H1 (cell line): ENCODE data around the gene MYOC. TPM values are rescaled to one million over a fixed set of nuclear protein-coding genes. Genes with fewer than 3 reads are reported as not detected.
"Not testable (repeated sequence)": the region's sequence is repeated elsewhere in the genome, so short reads cannot be mapped to it uniquely, and the experiment has no call there.

Experiments
- CTCF ChIA-PET: fragments of 300-600 bp; sonication (Branson Sonifier 250); formaldehyde crosslinking; loops from one replicate; lab custom pipeline; 2021; ENCODE audit not compliant: partially characterized antibody; lab: Charles Lee
- POLR2A ChIA-PET: fragments of 300-600 bp; sonication (Branson Sonifier 250); formaldehyde crosslinking; loops from one replicate; lab custom pipeline; 2021; ENCODE audit warnings: inconsistent platforms; ENCODE audit not compliant: partially characterized antibody; lab: Charles Lee
- DNase-seq, 2 experiments: peaks; one replicate each; pipeline versions ENCODE4 v3.0.0 to v3.0.0-alpha.2; 2010 to 2022; ENCODE audit warnings: low spot score in 2 of 2, low read depth in 1 of 2, mixed read lengths in 1 of 2
- FAIRE-seq: peaks from 2 replicates; lab custom pipeline; 2011; peaks lifted over from hg19 to GRCh38; lab: Jason Lieb, UNC
- H2AFZ ChIP-seq: 2 replicates; pipeline ENCODE4 v1.8.1; 2012; ENCODE audit warnings: low read length, inconsistent platforms
- H2AK5ac ChIP-seq: 2 replicates; pipeline ENCODE4 v1.6.1; 2013; ENCODE audit warnings: low read depth, low read length
- H2BK120ac ChIP-seq: replicated peaks from 2 replicates; pipeline ENCODE3; 2013; ENCODE audit warnings: low read depth, low read length, inconsistent platforms
- H2BK12ac ChIP-seq: 2 replicates; pipeline ENCODE4 v1.6.1; 2013; ENCODE audit warnings: low read depth, low read length
- H2BK15ac ChIP-seq: 2 replicates; pipeline ENCODE4 v1.6.1; 2013; ENCODE audit warnings: low read length
- H2BK20ac ChIP-seq: 2 replicates; pipeline ENCODE4 v1.6.1; 2013; ENCODE audit warnings: low read length
- H2BK5ac ChIP-seq: 2 replicates; pipeline ENCODE4 v1.6.1; 2013; ENCODE audit warnings: low read depth, low read length
- H3K14ac ChIP-seq: 2 replicates; pipeline ENCODE4 v1.6.1; 2013; ENCODE audit warnings: inconsistent platforms; ENCODE audit not compliant: insufficient read length
- H3K18ac ChIP-seq: 2 replicates; pipeline ENCODE4 v1.6.1; 2013; ENCODE audit warnings: low read length; ENCODE audit errors: extremely low read depth
- H3K23ac ChIP-seq: 2 replicates; pipeline ENCODE4 v1.6.1; 2013; ENCODE audit warnings: inconsistent platforms; ENCODE audit not compliant: insufficient read length
- H3K23me2 ChIP-seq: 2 replicates; pipeline ENCODE4 v1.6.1; 2013; ENCODE audit warnings: low read depth, low read length
- H3K27ac ChIP-seq: 2 replicates; pipeline ENCODE4 v1.6.1; 2011; ENCODE audit warnings: low read depth, low read length, inconsistent platforms
- H3K27me3 ChIP-seq, 4 experiments: replicated peaks in 1 of 4; 1 replicate in 1 of 4; 2 replicates in 3 of 4; pipeline versions ENCODE4 v1.6.1 to v1.8.1; 2011 to 2013; ENCODE audit warnings: low read length in 3 of 4, mild to moderate bottlenecking in 3 of 4, inconsistent platforms in 2 of 4, mixed read lengths in 2 of 4, moderate library complexity in 1 of 4; ENCODE audit not compliant: control insufficient read depth in 3 of 4, insufficient read depth in 3 of 4; ENCODE audit errors: extremely low read depth in 1 of 4
- H3K36me3 ChIP-seq, 4 experiments: 2 replicates each; pipeline versions ENCODE4 v1.6.1 to v1.8.1; 2011 to 2013; ENCODE audit warnings: mild to moderate bottlenecking in 4 of 4, low read length in 3 of 4, moderate library complexity in 2 of 4, control low read depth in 1 of 4, inconsistent platforms in 1 of 4; ENCODE audit not compliant: insufficient read depth in 4 of 4, control insufficient read depth in 2 of 4
- H3K4ac ChIP-seq: replicated peaks from 2 replicates; pipeline ENCODE3; 2013; ENCODE audit warnings: low read length, low read depth, mixed read lengths, inconsistent platforms; ENCODE audit not compliant: insufficient read length
- H3K4me1 ChIP-seq, 4 experiments: replicated peaks in 1 of 4; 1 replicate in 1 of 4; 2 replicates in 3 of 4; pipeline versions ENCODE4 v1.6.1 to v1.8.1; 2011 to 2013; ENCODE audit warnings: low read length in 3 of 4, inconsistent platforms in 2 of 4, mixed read lengths in 1 of 4; ENCODE audit not compliant: insufficient read depth in 4 of 4, control insufficient read depth in 3 of 4
- H3K4me2 ChIP-seq, 2 experiments: 2 replicates each; pipeline versions ENCODE4 v1.6.1 to v1.8.1; 2011 to 2013; ENCODE audit warnings: low read depth in 2 of 2, low read length in 2 of 2, control low read depth in 1 of 2, inconsistent platforms in 1 of 2, mild to moderate bottlenecking in 1 of 2; ENCODE audit not compliant: insufficient read depth in 1 of 2
- H3K4me3 ChIP-seq, 4 experiments: fragments of 200-600, 300-600 bp in 1 of 4; sonication (generic), shearing (Covaris generic), sonication (Bioruptor Twin) in 1 of 4; 2 replicates each; pipeline versions ENCODE4 v1.5.1 to v1.8.1; 2011 to 2016; ENCODE audit warnings: low read length in 4 of 4, low read depth in 3 of 4, control low read depth in 2 of 4, inconsistent platforms in 2 of 4, mild to moderate bottlenecking in 2 of 4, mixed read lengths in 1 of 4, moderate library complexity in 1 of 4; ENCODE audit not compliant: insufficient read depth in 2 of 4; ENCODE audit errors: extremely low read depth in 1 of 4
- H3K56ac ChIP-seq: replicated peaks from 2 replicates; pipeline ENCODE3; 2013; ENCODE audit warnings: low read depth, mild to moderate bottlenecking, mixed read lengths, low read length, inconsistent platforms; ENCODE audit not compliant: insufficient read length
- H3K79me1 ChIP-seq: 2 replicates; pipeline ENCODE4 v1.6.1; 2013; ENCODE audit warnings: low read depth, low read length, control low read depth
- H3K79me2 ChIP-seq, 2 experiments: 2 replicates each; pipeline versions ENCODE4 v1.6.1 to v1.8.1; 2012 to 2013; ENCODE audit warnings: low read length in 2 of 2, mild to moderate bottlenecking in 2 of 2, inconsistent platforms in 1 of 2; ENCODE audit not compliant: insufficient read depth in 2 of 2, control insufficient read depth in 1 of 2
- H3K9ac ChIP-seq, 4 experiments: replicated peaks in 1 of 4; 1 replicate in 1 of 4; 2 replicates in 3 of 4; pipeline versions ENCODE4 v1.6.1 to v1.8.1; 2011 to 2013; ENCODE audit warnings: low read depth in 3 of 4, low read length in 3 of 4, control low read depth in 2 of 4, mild to moderate bottlenecking in 2 of 4, moderate library complexity in 2 of 4, inconsistent platforms in 1 of 4; ENCODE audit errors: extremely low read depth in 1 of 4
- H3K9me3 ChIP-seq, 2 experiments: 2 replicates each; pipeline versions ENCODE4 v1.6.1 to v1.8.1; 2012 to 2013; ENCODE audit warnings: mild to moderate bottlenecking in 2 of 2, moderate library complexity in 2 of 2, control low read depth in 1 of 2, inconsistent platforms in 1 of 2, low read depth in 1 of 2, low read length in 1 of 2, mixed read lengths in 1 of 2; ENCODE audit not compliant: insufficient read depth in 2 of 2
- H4K20me1 ChIP-seq, 2 experiments: replicated peaks in 1 of 2; 2 replicates each; pipeline versions ENCODE3 to v1.8.1; 2011 to 2013; ENCODE audit warnings: inconsistent platforms in 2 of 2, low read length in 2 of 2, mild to moderate bottlenecking in 1 of 2; ENCODE audit not compliant: insufficient read depth in 2 of 2, control insufficient read depth in 1 of 2
- H4K5ac ChIP-seq: 2 replicates; pipeline ENCODE4 v1.6.1; 2013; ENCODE audit warnings: low read length, low read depth, mixed read lengths, inconsistent platforms; ENCODE audit not compliant: insufficient read length
- H4K8ac ChIP-seq: 2 replicates; pipeline ENCODE4 v1.8.0; 2013; ENCODE audit warnings: mild to moderate bottlenecking, moderate library complexity, low read length, inconsistent platforms; ENCODE audit not compliant: insufficient read depth; ENCODE audit errors: extremely low read depth
- H4K91ac ChIP-seq: replicated peaks from 2 replicates; pipeline ENCODE3; 2013; ENCODE audit warnings: low read length, mixed read lengths, inconsistent platforms; ENCODE audit not compliant: insufficient read length
- WGBS, 2 experiments: shearing (Covaris generic) in 1 of 2; methylation state at CpG; one replicate each; pipeline versions ENCODE4 v1.1.6 to v1.1.7; 2013 to 2015; ENCODE audit warnings: low lambda C conversion rate in 2 of 2, mixed read lengths in 2 of 2, inconsistent platforms in 1 of 2, low coverage in 1 of 2, missing lambda C conversion rate in 1 of 2; ENCODE audit not compliant: insufficient replicate concordance in 2 of 2, insufficient coverage in 1 of 2, insufficient read length in 1 of 2; ENCODE audit errors: extremely low coverage in 1 of 2, missing lambda C conversion rate in 1 of 2; 5-methylcytosine and 5-hydroxymethylcytosine counted together
- polyA plus RNA-seq, 7 experiments: library from polyadenylated mRNA; depleted of rRNA in 3 of 7; stranded (reverse) in 5 of 7; unstranded in 2 of 7; fragments of >200 nt in 5 of 7; fragments of 200-250 nt in 2 of 7; gene quantifications; 1 replicate in 5 of 7; 2 replicates in 1 of 7; 4 replicates in 1 of 7; pipeline versions ENCODE4 v1.2.1 to v1.2.3, GENCODE V29; 2011 to 2013; ENCODE audit warnings: missing spikeins in 2 of 7, mixed read lengths in 2 of 7
- total RNA-seq: library from RNA; stranded (reverse); fragmentation: NEBNext Ultra II Directional; extraction: Animal tissue kit (Norgen Biotek cat#: 25700); gene quantifications from 2 replicates; pipeline ENCODE4 v1.2.1, GENCODE V29; 2021

Gene MYOC
- total and polyA plus RNA-seq, 2 of the 8 experiments (the other 6 are each of a cell fraction or from before 2014, with no cell fraction given): not detected

- H4K8ac ChIP-seq, H2AFZ ChIP-seq, H3K4me2 ChIP-seq, H3K27ac ChIP-seq, H3K36me3 ChIP-seq, H3K9ac ChIP-seq, H4K91ac ChIP-seq, H3K4me3 ChIP-seq, H3K14ac ChIP-seq, DNase-seq, H2BK20ac ChIP-seq, H4K5ac ChIP-seq, H3K4me1 ChIP-seq, H3K4ac ChIP-seq, H3K9me3 ChIP-seq, H3K79me2 ChIP-seq, H3K56ac ChIP-seq, H2BK15ac ChIP-seq, H2BK120ac ChIP-seq, H2BK5ac ChIP-seq, H3K23me2 ChIP-seq, H4K20me1 ChIP-seq, H3K27me3 ChIP-seq, H2AK5ac ChIP-seq, H3K23ac ChIP-seq, H2BK12ac ChIP-seq, H3K79me1 ChIP-seq, H3K18ac ChIP-seq, FAIRE-seq, POLR2A ChIA-PET: not testable (repeated sequence)
- CTCF ChIA-PET: interaction anchor here (0.7 to 9.7 kb wide), 17 partner anchors 11 to 1919 kb away, joined by 3 to 143 read pairs (median 3); partner anchors contain the start of gene FMO4
- WGBS, 2 experiments: 94% methylated on average over 9 of the region's 9 CpGs; no CpG with 5 or more reads in 1 of the 2 experiments
Observed at GRCh38 chr1:171656206-171656605, 3.7 kb upstream of the MYOC start.
